GM12874 (cell line): ENCODE measurements around the gene CENPP.
A peak's percentile ranks its signal among the peaks of the same experiment; 100 is the strongest.

Experiments
- TF ChIP-seq, protein P1 (sequence below): IDR thresholded peaks from 2 replicates; pipeline ENCODE4 v1.5.1; 2011; ENCODE audit warnings: low read depth, mild to moderate bottlenecking, control low read depth, low read length, moderate library complexity; ENCODE audit not compliant: insufficient read depth

CENPP gene

DNA sequence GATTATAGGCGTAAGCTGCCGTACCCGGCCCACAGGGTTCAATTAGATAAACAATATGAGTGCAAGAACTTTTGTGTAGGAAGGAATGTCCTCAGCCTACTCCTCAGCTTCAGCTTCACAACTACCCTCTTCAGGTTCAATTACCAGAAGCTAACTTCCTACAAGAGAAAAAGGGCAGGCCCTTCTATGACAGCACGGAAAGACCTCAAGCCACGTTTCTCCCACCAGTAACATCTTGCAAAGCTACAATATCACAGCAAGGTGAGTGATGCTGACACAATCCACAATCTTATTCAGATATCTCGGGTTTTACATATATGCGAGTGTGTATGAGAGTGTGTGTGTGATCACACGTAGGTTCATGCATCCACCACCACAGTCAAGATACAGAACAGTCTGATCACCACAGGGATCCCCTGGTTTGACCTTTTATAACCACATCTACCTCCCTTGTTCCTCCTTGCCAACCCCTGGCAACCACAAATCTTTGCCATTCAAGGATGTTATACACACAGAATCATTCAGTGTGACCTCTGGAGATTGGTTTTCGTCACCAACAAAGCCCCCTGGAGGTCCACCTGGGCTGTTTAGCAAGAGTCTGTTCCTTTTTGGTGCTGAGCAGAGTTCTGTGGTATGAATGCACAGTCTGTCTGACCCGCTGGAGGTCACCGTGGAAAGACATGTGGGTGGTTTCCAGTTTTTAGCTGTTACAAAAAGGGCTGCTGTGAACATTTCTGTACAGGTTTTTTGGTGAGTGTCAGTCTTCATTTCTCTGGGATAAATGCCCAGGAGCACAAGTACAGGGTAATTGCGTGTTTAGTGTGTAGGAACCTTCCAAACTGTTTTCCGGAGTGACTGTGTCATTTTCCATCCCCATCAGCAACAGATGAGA is 305.9 kb downstream of the CENPP start:
- TF ChIP-seq, protein P1, sequence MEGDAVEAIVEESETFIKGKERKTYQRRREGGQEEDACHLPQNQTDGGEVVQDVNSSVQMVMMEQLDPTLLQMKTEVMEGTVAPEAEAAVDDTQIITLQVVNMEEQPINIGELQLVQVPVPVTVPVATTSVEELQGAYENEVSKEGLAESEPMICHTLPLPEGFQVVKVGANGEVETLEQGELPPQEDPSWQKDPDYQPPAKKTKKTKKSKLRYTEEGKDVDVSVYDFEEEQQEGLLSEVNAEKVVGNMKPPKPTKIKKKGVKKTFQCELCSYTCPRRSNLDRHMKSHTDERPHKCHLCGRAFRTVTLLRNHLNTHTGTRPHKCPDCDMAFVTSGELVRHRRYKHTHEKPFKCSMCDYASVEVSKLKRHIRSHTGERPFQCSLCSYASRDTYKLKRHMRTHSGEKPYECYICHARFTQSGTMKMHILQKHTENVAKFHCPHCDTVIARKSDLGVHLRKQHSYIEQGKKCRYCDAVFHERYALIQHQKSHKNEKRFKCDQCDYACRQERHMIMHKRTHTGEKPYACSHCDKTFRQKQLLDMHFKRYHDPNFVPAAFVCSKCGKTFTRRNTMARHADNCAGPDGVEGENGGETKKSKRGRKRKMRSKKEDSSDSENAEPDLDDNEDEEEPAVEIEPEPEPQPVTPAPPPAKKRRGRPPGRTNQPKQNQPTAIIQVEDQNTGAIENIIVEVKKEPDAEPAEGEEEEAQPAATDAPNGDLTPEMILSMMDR: no peak

DNA sequence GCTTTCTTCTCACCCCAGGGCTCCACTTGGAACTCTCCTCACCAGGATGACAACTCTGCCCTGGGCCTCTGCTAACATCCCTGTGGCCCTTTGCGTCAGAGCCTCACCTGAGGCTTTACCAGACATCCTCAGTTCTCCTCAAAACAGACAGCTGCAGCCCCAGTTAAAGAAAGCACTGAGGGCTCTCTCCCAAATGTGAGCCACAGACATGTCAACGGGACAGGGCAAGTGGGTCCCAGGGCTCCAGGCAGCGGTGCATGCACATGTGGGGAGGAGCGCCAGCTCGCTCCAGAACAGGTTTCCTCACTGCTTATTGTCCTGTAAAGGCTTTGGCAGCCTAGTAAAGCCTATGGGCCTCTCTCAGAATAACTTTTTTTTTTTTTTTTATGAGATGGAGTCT is 306.9 kb downstream of the CENPP start:
- TF ChIP-seq, protein P1: no peak

DNA sequence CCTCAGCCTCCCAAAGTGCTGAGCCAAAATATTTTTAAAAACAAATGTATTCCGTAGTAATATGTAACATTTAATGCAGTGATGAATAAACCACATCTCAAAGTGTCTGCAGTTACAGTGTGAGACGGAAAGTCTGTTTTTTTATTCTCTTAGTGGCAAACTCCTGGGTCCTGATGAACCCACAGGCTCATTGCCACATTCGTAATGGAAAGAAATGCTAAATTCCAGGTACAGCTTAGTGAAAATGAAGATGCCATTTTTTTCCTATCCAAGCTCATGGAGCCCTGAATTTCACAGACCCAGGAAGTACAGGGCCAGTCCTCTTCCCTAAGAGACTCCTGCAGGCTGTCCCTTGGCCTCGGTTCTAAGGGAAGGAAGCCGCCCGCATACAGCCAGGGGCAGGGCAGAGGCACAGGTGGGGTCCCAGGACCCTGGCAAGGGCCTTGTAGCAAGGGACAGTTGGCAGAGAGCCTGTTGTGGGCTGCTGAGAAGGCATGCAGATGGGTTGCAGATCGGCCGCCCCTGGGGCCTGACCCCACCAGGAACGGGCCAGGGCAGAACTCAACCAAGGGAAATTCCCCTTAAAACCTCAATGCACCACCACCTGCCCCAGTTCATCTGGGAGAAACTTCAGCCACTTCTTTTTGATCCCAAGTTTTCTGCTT is 308.0 kb downstream of the CENPP start:
- TF ChIP-seq, protein P1: no peak

DNA sequence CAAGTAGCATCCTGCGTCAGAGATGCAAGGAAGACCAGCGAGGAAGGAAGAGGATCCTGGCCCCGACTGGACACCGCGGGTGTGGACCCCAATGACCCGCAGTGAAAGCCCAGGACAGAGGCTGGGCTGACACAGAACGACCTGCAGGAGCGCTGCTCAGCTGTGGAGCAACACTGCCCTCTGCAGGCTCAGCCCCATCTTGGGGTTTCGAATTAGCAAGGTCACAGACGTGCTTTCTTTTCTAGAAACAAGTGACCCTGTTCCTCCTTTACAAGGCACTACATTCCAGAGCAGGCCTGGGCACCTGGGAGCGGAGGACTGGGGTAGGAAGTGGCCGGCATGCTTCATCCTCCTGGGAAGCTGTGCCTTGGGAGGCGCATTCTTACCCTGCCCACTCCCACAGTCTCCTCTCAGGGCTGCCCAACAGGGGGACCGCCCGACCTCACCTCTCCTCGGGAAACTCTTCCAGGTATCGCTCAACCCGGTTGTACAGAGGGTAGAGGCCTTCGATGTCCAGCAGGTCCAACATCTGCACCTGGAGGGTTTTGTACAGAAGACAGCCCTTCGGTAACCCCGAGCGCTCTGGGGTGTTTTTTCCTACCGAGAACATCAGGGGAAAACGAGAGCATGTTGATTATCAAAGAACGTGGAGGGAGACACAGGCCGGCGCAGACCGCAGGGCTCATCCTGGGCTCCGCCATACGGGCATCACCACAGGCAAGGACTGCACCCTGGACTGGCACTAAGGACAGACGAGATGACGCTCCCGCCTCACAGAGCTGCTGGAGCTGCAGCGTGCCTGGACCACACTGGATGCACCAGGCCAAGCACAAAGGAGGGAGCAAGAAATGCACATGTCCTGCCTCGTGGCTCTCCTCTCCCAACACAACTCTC is 309.2 kb downstream of the CENPP start:
- TF ChIP-seq, protein P1: peak; percentile 97

DNA sequence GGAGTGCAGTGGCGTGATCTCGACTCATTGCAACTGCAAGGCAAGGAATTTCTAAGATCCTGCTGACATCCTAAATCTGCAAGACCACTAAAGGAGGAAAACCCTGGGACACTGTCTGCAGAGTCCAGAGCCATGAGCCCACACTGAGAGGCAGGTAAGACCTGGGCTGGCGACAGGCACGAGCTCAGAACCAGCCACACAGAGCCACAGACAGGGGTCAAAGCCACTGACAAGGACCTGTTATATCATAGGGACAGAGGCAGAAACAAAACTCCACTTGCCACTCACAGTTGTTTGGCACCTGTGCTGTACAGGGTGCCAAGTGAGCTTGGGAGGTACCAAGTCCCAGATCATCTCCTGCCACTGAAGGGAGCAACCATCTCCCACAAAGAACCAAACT is 310.0 kb downstream of the CENPP start:
- TF ChIP-seq, protein P1: no peak

DNA sequence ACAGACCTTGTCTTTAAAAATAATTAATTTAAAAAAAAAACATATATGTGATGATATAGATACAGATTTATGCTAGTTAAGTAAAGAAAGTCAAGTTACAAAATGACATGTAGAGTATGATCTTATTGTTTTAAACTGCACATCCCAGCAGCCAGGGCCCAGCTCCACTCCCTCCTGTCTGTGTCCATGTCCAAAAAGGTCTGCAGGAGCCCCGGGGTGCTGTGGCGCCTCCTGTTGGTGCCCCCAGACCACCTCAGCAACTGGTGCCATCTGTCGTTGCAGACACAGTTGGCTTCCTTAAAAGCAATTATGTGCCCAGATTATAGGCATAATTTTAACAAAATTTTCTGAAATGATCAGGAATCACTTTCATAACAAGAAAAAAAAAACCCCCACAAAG is 310.9 kb downstream of the CENPP start:
- TF ChIP-seq, protein P1: no peak

DNA sequence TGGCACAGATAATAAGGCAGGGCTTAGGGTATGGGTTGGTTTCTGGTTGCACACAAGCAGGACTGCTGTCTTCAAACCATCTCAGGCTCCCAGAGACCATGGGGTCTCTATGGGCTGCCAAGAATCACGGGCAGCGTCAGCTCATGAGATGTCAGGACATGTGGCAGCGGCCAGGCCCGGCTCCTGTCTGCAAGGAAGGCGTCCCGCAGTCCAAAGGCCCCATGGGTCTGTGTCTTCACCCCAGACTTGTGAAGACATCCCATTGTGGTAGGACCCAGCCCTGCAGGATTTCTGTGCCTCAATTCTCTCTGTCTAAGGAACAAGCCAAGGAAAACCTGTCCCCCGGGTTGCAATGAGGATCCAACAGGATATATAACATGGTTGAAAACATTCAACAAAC is 311.6 kb downstream of the CENPP start:
- TF ChIP-seq, protein P1: no peak
